Measurements from ENCODE around the gene RSPRY1. TPM values are rescaled to one million over a fixed set of nuclear protein-coding genes. Genes with fewer than 3 reads are reported as not detected.

The RSPRY1 gene
- total RNA-seq, 1 donor from 2014 or later: 37.6 TPM

DNA sequence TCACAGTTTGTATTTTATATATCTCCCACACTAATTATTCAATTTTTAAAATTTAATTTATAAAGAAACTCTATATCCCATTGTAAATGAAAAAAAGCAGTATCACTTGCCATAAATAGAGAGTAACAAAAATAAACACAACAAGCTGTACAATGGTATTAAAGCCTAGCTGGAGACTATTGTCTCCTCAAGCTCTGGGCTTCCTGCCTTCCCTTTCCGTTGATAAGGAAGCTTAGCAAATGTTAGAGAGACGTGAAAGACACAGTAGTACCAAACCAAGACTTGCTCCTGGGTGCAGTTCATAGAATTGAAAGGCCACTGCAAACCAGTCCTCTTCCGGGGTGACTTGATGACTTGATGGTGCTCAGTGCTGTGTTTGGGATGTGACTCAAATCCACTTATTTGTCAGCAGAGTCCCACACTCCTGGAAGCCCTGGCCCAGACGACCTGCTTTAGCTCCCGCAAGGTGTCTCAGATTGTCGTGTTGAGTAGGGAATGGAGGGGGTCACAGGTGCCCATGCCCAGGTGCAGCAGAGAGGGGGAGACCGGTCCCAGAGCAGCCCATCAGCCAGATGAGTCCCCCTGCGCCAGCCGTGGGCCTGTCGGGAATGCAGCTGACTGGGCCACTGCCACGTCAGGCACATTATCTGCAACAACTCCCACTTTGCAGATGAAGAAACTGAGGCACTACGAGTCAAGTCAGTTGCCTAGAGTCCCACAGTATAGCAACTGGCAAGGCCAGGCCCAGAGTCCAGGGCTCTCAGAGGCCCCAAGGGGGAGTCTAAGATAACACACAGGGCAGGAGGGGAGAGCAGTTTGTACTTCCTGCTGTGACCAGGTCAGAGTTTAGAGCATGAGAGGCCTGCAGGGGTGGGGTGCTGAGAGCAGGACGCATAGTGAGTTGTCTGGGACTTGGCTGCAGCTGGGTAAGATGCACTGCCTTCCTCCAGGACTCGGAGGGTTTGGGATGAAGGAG, 40.8 kb upstream of the RSPRY1 start:
- Histone ChIP-seq H3K4me3 (no peak overlapping the region), H3K9me3 (no peaks in the 10 kb centered on the region), H3K27ac (no peak overlapping the region), H3K27me3 (no peaks in the 10 kb centered on the region), H3K36me3 (no peaks in the 10 kb centered on the region), H3K4me1 (peaks cover 52% of the 10 kb centered on the region)
- DNase-seq (ENCODE audit: extremely low spot score in 2 of 2): peak in 1 of 2 donors; percentile 88
- no peak for TF ChIP-seq POLR2AphosphoS5 (IDR thresholded peaks at IDR 0.05; ENCODE audit: insufficient read depth in 1 of 2, low read depth in 1 of 2)
- TF ChIP-seq, protein P1, sequence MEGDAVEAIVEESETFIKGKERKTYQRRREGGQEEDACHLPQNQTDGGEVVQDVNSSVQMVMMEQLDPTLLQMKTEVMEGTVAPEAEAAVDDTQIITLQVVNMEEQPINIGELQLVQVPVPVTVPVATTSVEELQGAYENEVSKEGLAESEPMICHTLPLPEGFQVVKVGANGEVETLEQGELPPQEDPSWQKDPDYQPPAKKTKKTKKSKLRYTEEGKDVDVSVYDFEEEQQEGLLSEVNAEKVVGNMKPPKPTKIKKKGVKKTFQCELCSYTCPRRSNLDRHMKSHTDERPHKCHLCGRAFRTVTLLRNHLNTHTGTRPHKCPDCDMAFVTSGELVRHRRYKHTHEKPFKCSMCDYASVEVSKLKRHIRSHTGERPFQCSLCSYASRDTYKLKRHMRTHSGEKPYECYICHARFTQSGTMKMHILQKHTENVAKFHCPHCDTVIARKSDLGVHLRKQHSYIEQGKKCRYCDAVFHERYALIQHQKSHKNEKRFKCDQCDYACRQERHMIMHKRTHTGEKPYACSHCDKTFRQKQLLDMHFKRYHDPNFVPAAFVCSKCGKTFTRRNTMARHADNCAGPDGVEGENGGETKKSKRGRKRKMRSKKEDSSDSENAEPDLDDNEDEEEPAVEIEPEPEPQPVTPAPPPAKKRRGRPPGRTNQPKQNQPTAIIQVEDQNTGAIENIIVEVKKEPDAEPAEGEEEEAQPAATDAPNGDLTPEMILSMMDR (IDR thresholded peaks at IDR 0.05): no peak
- TF ChIP-seq POLR2A (IDR thresholded peaks at IDR 0.05): no peak
- intact Hi-C loops (cut with DNase I): no loop called here

DNA sequence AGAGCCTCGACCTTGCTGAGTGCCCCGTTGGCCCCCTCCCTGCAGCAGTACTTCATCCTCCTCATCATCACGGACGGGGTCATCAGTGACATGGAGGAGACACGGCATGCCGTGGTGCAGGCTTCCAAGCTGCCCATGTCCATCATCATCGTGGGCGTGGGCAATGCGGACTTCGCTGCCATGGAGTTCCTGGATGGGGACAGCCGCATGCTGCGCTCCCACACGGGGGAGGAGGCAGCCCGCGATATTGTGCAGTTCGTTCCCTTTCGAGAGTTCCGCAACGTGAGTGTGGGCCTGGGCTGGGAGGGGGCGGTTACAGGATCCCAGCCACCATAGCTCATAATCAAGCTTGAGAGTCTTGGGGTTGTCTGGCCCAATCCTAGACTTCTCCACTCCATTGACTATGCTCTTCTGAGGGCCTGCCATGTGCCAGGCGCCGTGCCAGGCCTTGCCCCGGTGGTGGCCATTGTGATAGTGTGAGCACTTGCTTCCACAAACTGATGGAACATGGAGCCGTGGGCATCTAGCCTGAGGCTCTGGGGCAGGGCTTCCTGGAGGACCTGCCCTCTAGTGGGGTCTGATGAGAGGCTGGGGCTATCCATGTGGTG, 40.0 kb upstream of the RSPRY1 start:
- no peak for DNase-seq (ENCODE audit: extremely low spot score in 2 of 2)
- intact Hi-C loops (cut with DNase I): no loop called here

DNA sequence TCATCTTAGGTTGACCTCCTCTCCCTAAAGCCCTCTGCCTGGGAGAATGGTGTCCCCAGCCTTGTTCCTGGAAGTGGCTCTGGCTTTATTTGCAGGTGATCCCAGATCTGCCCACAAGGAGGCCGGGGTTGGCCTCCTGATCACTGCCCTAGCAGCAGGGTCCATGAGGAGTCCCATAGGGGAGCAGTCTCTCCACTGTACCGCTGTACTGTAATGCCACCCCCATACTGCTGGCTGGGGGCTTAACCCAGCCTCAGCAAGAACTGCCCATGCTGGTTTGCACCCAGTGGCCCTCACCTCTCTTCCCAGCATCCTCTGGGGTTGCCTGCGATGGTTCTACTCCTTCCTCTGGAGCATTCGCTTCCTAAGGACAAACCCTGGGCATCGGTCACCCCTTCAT, 39.4 kb upstream of the RSPRY1 start:
- no peak for DNase-seq (ENCODE audit: extremely low spot score in 2 of 2)
- H3K4me1 ChIP-seq: peaks cover 43% of the 10 kb centered on the region
- TF ChIP-seq POLR2AphosphoS5 (IDR thresholded peaks at IDR 0.05; ENCODE audit: insufficient read depth in 1 of 2, low read depth in 1 of 2): no peak
- TF ChIP-seq POLR2A (IDR thresholded peaks at IDR 0.05): no peak
- TF ChIP-seq, protein P1 (IDR thresholded peaks at IDR 0.05): no peak
- no peaks in the 10 kb centered on the region for H3K36me3 ChIP-seq
- no peaks in the 10 kb centered on the region for H3K27me3 ChIP-seq
- H3K4me3 ChIP-seq: no peak overlapping the region
- intact Hi-C loops (cut with DNase I): no loop called here
- no peaks in the 10 kb centered on the region for H3K9me3 ChIP-seq
- no peak overlapping the region for H3K27ac ChIP-seq

More for the DNA sequence above, 40.0 kb upstream of the RSPRY1 start:
- H3K27ac ChIP-seq: no peak overlapping the region
- H3K27me3 ChIP-seq: no peaks in the 10 kb centered on the region
- TF ChIP-seq, protein P1 (IDR thresholded peaks at IDR 0.05): no peak
- no peak for TF ChIP-seq POLR2AphosphoS5 (IDR thresholded peaks at IDR 0.05; ENCODE audit: insufficient read depth in 1 of 2, low read depth in 1 of 2)
- no peaks in the 10 kb centered on the region for H3K9me3 ChIP-seq
- H3K4me1 ChIP-seq: peaks cover 44% of the 10 kb centered on the region
- H3K4me3 ChIP-seq: no peak overlapping the region
- H3K36me3 ChIP-seq: no peaks in the 10 kb centered on the region

DNA sequence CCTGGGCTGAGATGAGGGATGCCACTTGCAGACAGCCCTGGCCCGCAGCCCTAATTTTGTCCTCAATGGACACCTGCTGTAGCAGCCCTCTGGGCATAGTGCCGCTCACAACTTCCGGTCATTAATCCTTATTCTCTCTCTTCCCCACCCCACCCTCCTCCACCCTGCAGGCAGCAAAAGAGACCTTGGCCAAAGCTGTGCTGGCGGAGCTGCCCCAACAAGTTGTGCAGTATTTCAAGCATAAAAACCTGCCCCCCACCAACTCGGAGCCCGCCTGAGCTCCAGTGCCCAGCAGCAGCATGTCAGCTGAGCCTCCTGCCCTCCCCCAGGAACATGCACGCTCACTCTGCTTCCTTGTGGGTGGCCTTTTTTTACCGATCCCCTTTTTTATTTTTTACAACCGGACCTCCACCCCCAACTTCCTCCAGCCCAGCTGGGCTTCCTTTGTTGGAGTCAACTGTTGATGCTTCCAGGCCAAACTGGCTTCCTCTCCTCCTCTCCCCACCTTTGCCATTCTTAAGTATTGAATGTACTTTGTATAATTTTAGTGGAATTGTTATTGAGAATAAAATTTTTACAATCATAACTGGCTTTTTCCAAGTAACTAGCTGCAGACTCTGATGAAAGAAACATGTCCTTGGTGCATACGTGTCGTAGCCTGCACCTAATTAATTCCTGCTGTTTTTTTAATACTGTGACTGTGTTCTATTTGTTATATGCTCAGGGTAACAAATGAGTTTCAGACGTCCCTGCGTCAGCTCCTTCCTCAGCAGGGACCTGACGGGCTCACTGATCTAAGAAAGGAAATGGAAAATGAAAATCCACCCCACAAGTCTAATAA, 38.5 kb upstream of the RSPRY1 start:
- peak overlapping the region; percentile 62 for H3K27ac ChIP-seq
- H3K4me1 ChIP-seq: peaks cover 43% of the 10 kb centered on the region
- H3K27me3 ChIP-seq: no peaks in the 10 kb centered on the region
- no peak overlapping the region for H3K4me3 ChIP-seq
- DNase-seq (ENCODE audit: extremely low spot score in 2 of 2): no peak
- peaks cover 0 to 3% of the 10 kb centered on the region in 2 donors for H3K36me3 ChIP-seq
- H3K9me3 ChIP-seq: no peaks in the 10 kb centered on the region
- intact Hi-C loops (cut with DNase I): no loop called here
- TF ChIP-seq POLR2AphosphoS5 (IDR thresholded peaks at IDR 0.05; ENCODE audit: insufficient read depth in 1 of 2, low read depth in 1 of 2) (peak in 1 of 2 donors; percentile 26), POLR2A (IDR thresholded peaks at IDR 0.05) (no peak)

DNA sequence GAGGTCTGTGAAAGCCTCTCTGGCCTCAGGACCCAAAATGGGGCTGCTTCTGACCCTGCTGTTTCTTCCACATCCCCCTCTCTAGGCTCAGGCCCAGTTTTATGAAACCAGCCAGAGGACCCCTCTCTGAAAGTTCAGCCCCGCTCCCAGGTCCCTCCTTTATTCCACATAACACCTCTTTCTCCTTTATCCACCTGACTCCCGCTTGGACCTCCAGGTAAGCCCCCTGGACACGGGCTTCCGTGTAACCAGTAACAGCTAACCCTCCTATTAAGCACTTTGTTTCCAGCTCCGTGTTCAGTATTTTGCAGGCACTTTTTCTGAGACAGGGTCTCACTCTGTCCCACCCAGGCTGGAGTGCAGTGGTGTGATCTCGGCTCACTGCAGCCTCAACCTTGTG, 37.6 kb upstream of the RSPRY1 start:
- intact Hi-C loops (cut with DNase I): no loop called here
- TF ChIP-seq POLR2A (IDR thresholded peaks at IDR 0.05) (no peak), POLR2AphosphoS5 (IDR thresholded peaks at IDR 0.05; ENCODE audit: insufficient read depth in 1 of 2, low read depth in 1 of 2) (no peak)
- TF ChIP-seq, protein P1 (IDR thresholded peaks at IDR 0.05): no peak
- H3K27me3 ChIP-seq: no peaks in the 10 kb centered on the region
- H3K4me1 ChIP-seq: peaks cover 42% of the 10 kb centered on the region
- peaks cover 0 to 6% of the 10 kb centered on the region in 2 donors for H3K36me3 ChIP-seq
- H3K4me3 ChIP-seq: no peak overlapping the region
- H3K9me3 ChIP-seq: no peaks in the 10 kb centered on the region
- H3K27ac ChIP-seq: peak overlapping the region; percentile 62
- DNase-seq (ENCODE audit: extremely low spot score in 2 of 2): no peak
